Measurements from ENCODE around the gene RBBP9.
"Not testable (repeated sequence)": the region's sequence is repeated elsewhere in the genome, so short reads cannot be mapped to it uniquely, and the experiment has no call there.

RBBP9 gene

GRCh38 chr20:18496740-18497592 is at the start of gene RBBP9:
Gene RBBP9, minus strand, starts transcription at chr20:18497225. Its CDS starts 58 bp downstream, at chr20:18497167.
- DNase-seq, result peak; percentile 65

GRCh38 chr20:18545566-18545965 is 48.5 kb upstream of the RBBP9 start:
- DNase-seq, result no peak

DNA sequence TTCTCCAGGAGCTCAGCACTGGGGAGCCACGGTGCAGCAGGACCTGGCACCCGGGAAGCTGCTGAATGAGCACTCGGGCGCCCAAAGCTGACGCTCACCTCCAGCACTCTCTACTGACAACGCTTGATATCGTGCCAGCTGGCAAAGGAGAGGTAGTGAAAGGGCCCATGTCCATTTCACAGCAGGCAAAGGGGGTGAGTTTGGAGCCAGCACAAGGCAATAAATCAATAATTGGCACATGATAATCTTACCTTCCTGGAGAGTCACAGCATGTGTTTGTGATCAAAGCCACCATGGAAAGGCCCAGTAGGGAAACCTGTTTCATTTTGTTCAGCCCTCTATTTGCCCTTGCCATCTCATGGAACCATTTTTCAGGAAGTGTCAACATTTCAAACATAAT is 46.9 kb upstream of the RBBP9 start:
- DNase-seq, result no peak

DNA sequence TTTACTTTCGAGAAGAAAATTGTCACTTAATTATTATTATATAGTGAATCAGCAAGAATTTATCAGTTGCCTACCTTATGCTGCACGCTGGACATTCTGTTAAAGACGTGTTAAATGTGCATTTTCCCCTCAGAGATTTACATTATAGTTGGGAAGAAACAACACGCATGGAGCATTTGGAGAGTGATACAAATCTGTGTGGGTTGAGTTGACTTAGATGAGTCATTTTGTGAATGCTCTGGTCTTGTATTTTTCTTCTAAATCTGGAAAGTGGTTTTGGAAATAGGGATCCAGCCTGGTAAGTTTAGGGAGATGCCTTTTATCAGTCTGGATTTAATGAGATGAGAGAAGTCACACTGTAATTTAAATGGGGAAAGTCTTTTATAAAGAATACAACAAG is 46.2 kb upstream of the RBBP9 start:
- DNase-seq, result no peak

- DNase-seq, result no peak
Observed at GRCh38 chr20:18541741-18542140, 44.7 kb upstream of the RBBP9 start.

- DNase-seq, result no peak
Observed at GRCh38 chr20:18537651-18538050, 40.6 kb upstream of the RBBP9 start.

- no peak for DNase-seq
Observed at GRCh38 chr20:18533978-18534644, 37.1 kb upstream of the RBBP9 start.

DNA sequence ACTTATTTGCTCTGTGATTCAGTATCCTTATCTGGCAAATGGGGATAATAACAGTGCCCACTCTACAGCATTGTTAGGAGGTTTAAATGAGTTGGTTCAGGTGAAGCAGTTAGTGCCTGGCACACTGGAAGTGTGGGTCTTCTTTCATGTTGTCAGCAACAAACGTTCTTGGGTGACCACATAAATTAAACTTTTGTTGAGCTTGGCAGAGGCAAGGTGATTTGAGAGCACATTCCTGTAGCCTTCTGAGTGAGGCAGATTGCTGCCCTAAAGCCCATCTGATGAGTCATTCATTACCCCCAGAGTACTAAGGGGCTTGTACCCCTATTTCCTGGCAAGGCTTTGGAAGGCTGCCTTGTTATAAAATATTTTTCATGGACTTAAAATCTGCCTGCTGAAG is 36.5 kb upstream of the RBBP9 start:
- DNase-seq, result no peak

GRCh38 chr20:18532626-18533025 is 35.6 kb upstream of the RBBP9 start:
- no peak for DNase-seq

DNA sequence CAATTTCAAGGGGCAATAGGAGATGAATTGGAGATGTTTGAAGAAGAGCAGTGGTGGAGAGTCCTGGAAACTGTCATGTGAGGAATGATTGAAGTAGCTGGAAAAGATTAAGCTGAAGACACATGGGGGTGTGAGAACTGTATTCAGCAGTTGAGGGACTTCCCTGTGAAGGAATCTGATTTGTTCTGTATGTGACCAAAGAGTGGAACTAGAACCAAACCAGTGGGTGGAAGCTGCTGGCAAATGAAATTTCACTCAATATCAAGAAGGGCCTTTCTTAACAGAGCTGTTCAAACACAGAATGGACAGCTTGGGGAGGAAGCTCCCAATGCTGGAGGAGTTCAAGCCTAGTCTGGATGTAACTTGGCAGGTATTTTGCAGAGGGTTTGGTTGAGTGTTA is 32.0 kb upstream of the RBBP9 start:
- DNase-seq, result no peak

DNA sequence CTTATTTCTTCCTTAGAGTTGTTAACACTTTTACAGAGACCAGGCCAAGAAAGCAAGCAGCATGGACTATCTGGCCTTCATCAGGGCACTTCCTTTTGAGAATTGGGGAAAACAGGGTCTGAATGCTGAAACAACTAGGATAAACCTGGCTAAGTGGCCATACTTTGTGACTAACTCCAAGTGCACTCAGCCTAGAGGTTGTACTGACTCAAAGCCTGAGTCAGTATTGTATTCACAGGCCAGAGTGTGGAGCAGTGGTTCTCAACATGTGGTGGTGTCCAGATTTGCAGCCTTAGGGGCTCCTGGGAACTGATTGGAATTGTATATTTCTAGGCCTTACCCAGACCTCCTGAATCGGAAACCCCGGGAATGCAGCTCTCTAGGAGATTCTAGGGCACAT is 30.8 kb upstream of the RBBP9 start:
- no peak for DNase-seq

DNA sequence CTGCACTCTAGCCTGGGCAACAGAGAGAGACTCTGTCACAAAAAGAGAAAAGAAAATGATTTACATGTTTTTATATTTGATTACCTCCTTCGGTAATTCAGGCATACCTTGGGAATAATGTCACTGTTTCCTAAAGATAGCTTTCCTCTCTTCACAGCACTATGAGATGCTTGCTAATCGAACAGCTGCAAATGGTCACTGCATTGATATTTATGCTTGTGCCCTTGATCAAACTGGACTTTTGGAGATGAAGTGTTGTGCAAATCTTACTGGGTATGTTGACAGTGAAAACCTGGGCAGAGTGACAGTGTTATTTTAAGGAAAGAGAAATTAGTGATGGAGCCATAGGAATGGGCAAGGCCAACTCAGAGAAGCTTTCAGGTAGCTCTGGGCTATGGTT is 30.3 kb upstream of the RBBP9 start:
- DNase-seq, result no peak

- not testable (repeated sequence) for DNase-seq
Observed at GRCh38 chr20:18526761-18527160, 29.7 kb upstream of the RBBP9 start.

- no peak for DNase-seq
Observed at GRCh38 chr20:18524646-18525045, 27.6 kb upstream of the RBBP9 start.

DNA sequence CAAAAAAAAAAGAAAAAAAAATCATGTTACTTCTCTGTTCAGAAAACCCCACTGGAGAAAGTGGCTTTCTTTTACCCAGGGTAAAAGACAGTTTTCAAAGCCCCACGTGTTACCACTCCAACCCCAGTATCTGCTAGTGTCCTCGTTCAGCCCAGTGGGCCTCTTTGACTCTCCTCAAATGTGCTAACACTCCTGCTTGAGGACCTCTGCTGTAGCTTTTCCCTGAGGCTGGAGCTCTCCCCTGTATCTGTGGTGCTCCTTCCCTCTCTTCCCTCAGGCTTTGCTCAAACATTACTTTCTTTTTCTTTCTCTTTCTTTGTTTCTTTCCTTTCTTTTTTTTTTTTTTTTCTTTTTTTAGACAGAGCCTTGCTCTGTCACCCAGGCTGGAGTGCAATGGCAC is 26.0 kb upstream of the RBBP9 start:
- DNase-seq, result no peak

- not testable (repeated sequence) for DNase-seq
Observed at GRCh38 chr20:18522066-18522465, 25.0 kb upstream of the RBBP9 start.

DNA sequence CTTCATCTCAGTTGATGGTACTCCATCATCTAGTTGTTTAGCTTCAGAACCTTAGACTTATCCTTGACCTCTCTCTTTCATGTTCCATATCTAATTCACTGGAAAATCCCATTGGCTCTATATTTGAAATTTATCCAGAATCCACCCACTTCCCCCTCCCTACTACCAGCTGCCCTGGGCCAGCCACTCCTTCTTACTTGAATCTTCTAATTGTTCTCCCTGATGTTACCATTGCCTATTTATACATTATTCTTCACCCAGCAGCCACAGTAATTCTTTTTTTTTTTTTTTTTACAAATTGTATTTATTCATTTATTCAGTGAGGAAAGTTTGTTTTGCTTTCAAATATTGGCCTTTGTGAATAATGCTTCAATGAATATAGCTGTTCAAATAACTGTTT is 18.9 kb upstream of the RBBP9 start:
- DNase-seq, result no peak

DNA sequence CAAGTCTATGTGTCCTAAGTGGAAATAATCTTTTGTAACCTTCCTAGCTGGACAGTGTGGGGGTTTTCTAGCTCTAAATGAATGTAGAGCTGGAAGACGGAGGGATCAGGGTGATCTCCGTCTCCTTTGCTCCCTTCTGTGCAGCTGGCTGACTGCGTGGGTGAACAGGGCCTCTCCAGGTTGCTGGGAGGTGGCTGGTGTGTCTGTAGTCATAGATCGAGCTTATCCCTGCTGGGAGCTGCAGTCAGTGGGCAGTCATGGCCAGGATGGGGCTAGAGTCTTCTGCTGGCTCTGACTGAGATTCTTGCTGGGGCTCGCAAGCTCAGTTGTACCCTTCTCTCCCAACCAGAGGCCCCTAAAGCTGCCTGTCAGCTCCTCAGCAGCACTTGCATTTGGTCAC is 17.1 kb upstream of the RBBP9 start:
- DNase-seq, result no peak

- no peak for DNase-seq
Observed at GRCh38 chr20:18513208-18513607, 16.2 kb upstream of the RBBP9 start.

- no peak for DNase-seq
Observed at GRCh38 chr20:18511571-18511970, 14.5 kb upstream of the RBBP9 start.

GRCh38 chr20:18507218-18508191 is 10.5 kb upstream of the RBBP9 start, which contains the start of gene SEC23B:
Gene SEC23B, plus strand, starts transcription at chr20:18507940. Its CDS starts 2,896 bp downstream, at chr20:18510836.
- DNase-seq, result peak; percentile 96

GRCh38 chr20:18506744-18507143 is 9.7 kb upstream of the RBBP9 start:
- DNase-seq, result no peak

- DNase-seq, result no peak
Observed at GRCh38 chr20:18504479-18505060, 7.5 kb upstream of the RBBP9 start.
